Tibial nerve (tissue), 3 donors: ENCODE measurements around the gene MSANTD1.

Experiments used
- POLR2A ChIP-seq, 2 donors: fragments of 450-650 bp; IDR thresholded peaks; one replicate each; pipeline ENCODE4 v1.6.1; 2017; ENCODE audit warnings: antibody characterized with exemption in 2 of 2, mild to moderate bottlenecking in 2 of 2, moderate library complexity in 2 of 2
- TF ChIP-seq, protein P1 (sequence below), 5 experiments: fragments of 200-600 bp in 3 of 5; fragments of 450-650 bp in 2 of 5; sonication (generic) in 3 of 5; IDR thresholded peaks; one replicate each; pipeline ENCODE4 v1.5.1; 2016 to 2019; ENCODE audit warnings: antibody characterized with exemption in 5 of 5, mild to moderate bottlenecking in 3 of 5, moderate library complexity in 2 of 5

DNA sequence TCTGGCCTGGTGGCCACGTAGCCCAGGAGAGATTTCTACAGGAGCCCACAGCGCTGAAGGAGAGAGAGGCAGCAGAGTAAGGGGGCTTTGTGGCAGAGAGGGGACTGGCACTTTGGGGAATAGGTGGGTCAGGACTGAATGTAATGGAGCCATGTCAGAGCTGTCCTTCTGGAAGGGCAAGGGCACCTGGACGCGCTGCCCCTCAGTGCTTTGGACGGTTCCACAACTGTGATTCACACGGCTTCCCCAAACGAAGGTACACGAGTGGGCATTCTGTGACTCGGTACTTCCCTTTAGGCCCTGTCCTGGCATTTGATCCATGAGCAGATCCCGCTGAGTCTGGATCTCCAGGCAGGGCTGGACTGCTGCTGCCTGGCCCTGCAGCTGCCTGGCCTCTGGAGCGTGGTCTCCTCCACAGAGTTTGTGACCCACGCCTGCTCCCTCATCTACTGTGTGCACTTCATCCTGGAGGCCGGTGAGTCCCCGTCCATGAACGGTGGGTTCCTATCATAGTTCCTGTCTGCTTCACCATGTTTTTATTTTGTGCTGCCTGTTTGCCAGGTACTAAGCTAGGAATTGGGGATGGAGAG, 35.2 kb upstream of the MSANTD1 start:
- TF ChIP-seq POLR2A (IDR thresholded peaks at IDR 0.05) = no peak
- TF ChIP-seq, protein P1, sequence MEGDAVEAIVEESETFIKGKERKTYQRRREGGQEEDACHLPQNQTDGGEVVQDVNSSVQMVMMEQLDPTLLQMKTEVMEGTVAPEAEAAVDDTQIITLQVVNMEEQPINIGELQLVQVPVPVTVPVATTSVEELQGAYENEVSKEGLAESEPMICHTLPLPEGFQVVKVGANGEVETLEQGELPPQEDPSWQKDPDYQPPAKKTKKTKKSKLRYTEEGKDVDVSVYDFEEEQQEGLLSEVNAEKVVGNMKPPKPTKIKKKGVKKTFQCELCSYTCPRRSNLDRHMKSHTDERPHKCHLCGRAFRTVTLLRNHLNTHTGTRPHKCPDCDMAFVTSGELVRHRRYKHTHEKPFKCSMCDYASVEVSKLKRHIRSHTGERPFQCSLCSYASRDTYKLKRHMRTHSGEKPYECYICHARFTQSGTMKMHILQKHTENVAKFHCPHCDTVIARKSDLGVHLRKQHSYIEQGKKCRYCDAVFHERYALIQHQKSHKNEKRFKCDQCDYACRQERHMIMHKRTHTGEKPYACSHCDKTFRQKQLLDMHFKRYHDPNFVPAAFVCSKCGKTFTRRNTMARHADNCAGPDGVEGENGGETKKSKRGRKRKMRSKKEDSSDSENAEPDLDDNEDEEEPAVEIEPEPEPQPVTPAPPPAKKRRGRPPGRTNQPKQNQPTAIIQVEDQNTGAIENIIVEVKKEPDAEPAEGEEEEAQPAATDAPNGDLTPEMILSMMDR (IDR thresholded peaks at IDR 0.05) = no peak
